HepG2 (cell line): ENCODE measurements around the gene SLC16A3. TPM values are rescaled to one million over a fixed set of nuclear protein-coding genes. Genes with fewer than 3 reads are reported as not detected.

ENCODE experiments used
- ATAC-seq: fragments of 200-7000 bp; cut with Tn5 transposase; 3 replicates; pipeline ENCODE4 v1.9.1; 2020; ENCODE audit warnings: mild to moderate bottlenecking, moderate library complexity
- BruUV-seq: library from RNA; stranded (reverse); fragments of 400-500 nt; replicated peaks from 2 replicates; lab custom pipeline; 2021; lab: Mats Ljungman, UMichigan
- CTCF ChIA-PET: fragments of 300-600 bp; formaldehyde crosslinking; extraction: SDS; loops from one replicate; lab custom pipeline; 2021; ENCODE audit warnings: low total read pairs, inconsistent platforms, low intra/inter-chr PET ratio; lab: Yijun Ruan, JAX
- POLR2A ChIA-PET: fragments of 350-600 bp; sonication (Branson Sonifier 250); formaldehyde crosslinking; loops from one replicate; lab custom pipeline; 2020; ENCODE audit warnings: antibody characterized with exemption, inconsistent platforms; lab: Yijun Ruan, JAX
- DNase-seq: peaks from one replicate; pipeline ENCODE4 v3.0.0-alpha.2; 2015; ENCODE audit warnings: low spot score
- FAIRE-seq: peaks from 3 replicates; lab custom pipeline; 2011; peaks lifted over from hg19 to GRCh38; lab: Jason Lieb, UNC
- H2AFZ ChIP-seq: one replicate; pipeline ENCODE4 v1.6.1; 2011; ENCODE audit warnings: low read length, inconsistent platforms
- H3K27ac ChIP-seq: fragments of 300-600 bp; 3 replicates; pipeline ENCODE4 v1.8.0; 2011; ENCODE audit warnings: mixed run types, mild to moderate bottlenecking, mixed read lengths, low read length, inconsistent platforms; ENCODE audit not compliant: insufficient read depth; ENCODE audit errors: extremely low read length
- H3K27me3 ChIP-seq, 2 experiments: fragments of 200-600 bp in 1 of 2; 2 replicates in 1 of 2; 3 replicates in 1 of 2; pipeline versions ENCODE4 v1.6.0 to v1.8.0; 2011; ENCODE audit warnings: low read length in 2 of 2, mild to moderate bottlenecking in 2 of 2, moderate library complexity in 2 of 2, inconsistent platforms in 1 of 2; ENCODE audit not compliant: insufficient read depth in 2 of 2, control insufficient read depth in 1 of 2
- H3K36me3 ChIP-seq, 2 experiments: fragments of 200-600 bp in 1 of 2; replicated peaks in 1 of 2; 2 replicates in 1 of 2; 3 replicates in 1 of 2; pipeline versions ENCODE4 v1.5.1 to v1.8.0; 2011; ENCODE audit warnings: low read length in 2 of 2, inconsistent platforms in 1 of 2; ENCODE audit not compliant: insufficient read depth in 2 of 2, control insufficient read depth in 1 of 2
- H3K4me1 ChIP-seq: 2 replicates; pipeline ENCODE4 v1.5.1; 2012; ENCODE audit warnings: low read length, inconsistent platforms; ENCODE audit not compliant: insufficient read depth
- H3K4me2 ChIP-seq: 2 replicates; pipeline ENCODE4 v1.6.0; 2011; ENCODE audit warnings: low read depth, low read length, inconsistent platforms
- H3K4me3 ChIP-seq, 3 experiments: fragments of 200-600 bp in 1 of 3; sonication (generic), shearing (Covaris generic) in 1 of 3; replicated peaks in 1 of 3; 2 replicates each; pipeline ENCODE4 v1.5.1; 2011 to 2016; ENCODE audit warnings: low read length in 3 of 3, inconsistent platforms in 2 of 3, low read depth in 2 of 3, mild to moderate bottlenecking in 2 of 3, control low read depth in 1 of 3, mixed read lengths in 1 of 3; ENCODE audit not compliant: insufficient read depth in 1 of 3
- H3K79me2 ChIP-seq: one replicate; pipeline ENCODE4 v1.6.1; 2011; ENCODE audit warnings: low read length, inconsistent platforms; ENCODE audit not compliant: insufficient read depth
- H3K9ac ChIP-seq: 2 replicates; pipeline ENCODE4 v1.6.0; 2011; ENCODE audit warnings: mild to moderate bottlenecking, low read depth, low read length, inconsistent platforms; ENCODE audit not compliant: insufficient read depth
- H3K9me3 ChIP-seq: 2 replicates; pipeline ENCODE4 v1.5.1; 2012; ENCODE audit warnings: mild to moderate bottlenecking, low read length
- H4K20me1 ChIP-seq: 2 replicates; pipeline ENCODE4 v1.6.0; 2011; ENCODE audit warnings: inconsistent platforms, mild to moderate bottlenecking, low read length, moderate library complexity; ENCODE audit not compliant: insufficient read depth
- ARNTL ChIP-seq: sonication (generic); formaldehyde crosslinking; IDR thresholded peaks from 2 replicates; pipeline ENCODE4 v1.4.0; 2020; ENCODE audit warnings: mild to moderate bottlenecking, missing genetic modification reagents
- DNMT1 ChIP-seq: sonication (generic); formaldehyde crosslinking; IDR thresholded peaks from 2 replicates; pipeline ENCODE4 v1.5.1; 2020; ENCODE audit warnings: mild to moderate bottlenecking, missing genetic modification reagents
- FOXC1 ChIP-seq: sonication (generic); formaldehyde crosslinking; IDR thresholded peaks from 2 replicates; pipeline ENCODE4 v1.8.0; 2022; ENCODE audit warnings: mild to moderate bottlenecking, missing genetic modification reagents, borderline replicate concordance
- HDAC1 ChIP-seq: sonication (generic); formaldehyde crosslinking; IDR thresholded peaks from 2 replicates; pipeline ENCODE4 v1.5.1; 2020; ENCODE audit warnings: mild to moderate bottlenecking, missing genetic modification reagents
- HDAC6 ChIP-seq: fragments of 200-600 bp; sonication (generic); IDR thresholded peaks from 2 replicates; pipeline ENCODE4 v1.7.0; 2017; ENCODE audit warnings: mild to moderate bottlenecking, antibody characterized with exemption, low read length, low read depth
- KMT2B ChIP-seq: IDR thresholded peaks from 2 replicates; pipeline ENCODE4 v1.6.1; 2016; ENCODE audit warnings: missing genetic modification reagents, missing compliant biosample characterization
- MAFK ChIP-seq, 2 experiments: IDR thresholded peaks in 1 of 2; conservative IDR thresholded peaks in 1 of 2; 2 replicates each; pipeline ENCODE4 v1.6.1; 2011; ENCODE audit warnings: improper control_type of control experiment in 2 of 2, low read length in 2 of 2
- ZBTB20 ChIP-seq: sonication (generic); formaldehyde crosslinking; IDR thresholded peaks from 2 replicates; pipeline ENCODE4 v1.8.1; 2023; ENCODE audit warnings: missing genetic modification reagents, low read depth, mild to moderate bottlenecking, borderline replicate concordance
- ZNF234 ChIP-seq: sonication (generic); formaldehyde crosslinking; conservative IDR thresholded peaks from 2 replicates; pipeline ENCODE4 v1.5.1; 2020; ENCODE audit warnings: mild to moderate bottlenecking, missing genetic modification reagents
- ZNF746 ChIP-seq: sonication (generic); formaldehyde crosslinking; IDR thresholded peaks from 2 replicates; pipeline ENCODE4 v1.8.0; 2022; ENCODE audit warnings: mild to moderate bottlenecking, missing genetic modification reagents
- ZNF749 ChIP-seq: sonication (generic); formaldehyde crosslinking; IDR thresholded peaks from 2 replicates; pipeline ENCODE4 v1.8.0; 2022; ENCODE audit warnings: mild to moderate bottlenecking, missing genetic modification reagents, moderate library complexity, borderline replicate concordance
- WGBS: methylation state at CpG from one replicate; pipeline ENCODE4 v1.1.6; 2017; ENCODE audit warnings: low lambda C conversion rate; 5-methylcytosine and 5-hydroxymethylcytosine counted together
- in situ Hi-C: cut with HindIII; loops from 2 replicates; pipeline ENCODE4 v1.10.0; 2017; ENCODE audit warnings: low pct_unique_long_range_greater_than_20kb; ENCODE audit not compliant: extremely low pct_ligation_motif_present
- intact Hi-C: fragments of 100-400 bp; cut with micrococcal nuclease; formaldehyde crosslinking; loops from one replicate; pipeline ENCODE4 v1.10.0; 2022; ENCODE audit not compliant: unreplicated experiment
- polyA plus RNA-seq, 8 experiments: library from polyadenylated mRNA; depleted of rRNA in 3 of 8; stranded (reverse) in 7 of 8; unstranded in 1 of 8; fragments of >200 nt; fragmentation: Illumina TruSeq in 4 of 8; extraction: Trizol in 4 of 8; gene quantifications; 2 replicates each; pipeline versions ENCODE4 v1.2.1 to v1.2.3, GENCODE V29; 2011 to 2016; ENCODE audit warnings: low read depth in 4 of 8, missing spikeins in 1 of 8, mixed read lengths in 1 of 8; ENCODE audit not compliant: insufficient read depth in 1 of 8
- total RNA-seq, 5 experiments: library from RNA; depleted of rRNA; stranded (reverse); fragments of >200 nt; fragmentation: Illumina TruSeq; extraction: Trizol; gene quantifications; 2 replicates each; pipeline ENCODE4 v1.2.3, GENCODE V29; 2016; ENCODE audit warnings: low read depth in 1 of 5
- TF ChIP-seq, protein P1 (sequence below): sonication (generic); formaldehyde crosslinking; IDR thresholded peaks from 2 replicates; pipeline ENCODE4 v1.8.1; 2023; ENCODE audit warnings: mild to moderate bottlenecking, missing genetic modification reagents
- TF ChIP-seq, protein P2 (sequence below): sonication (generic); formaldehyde crosslinking; IDR thresholded peaks from 2 replicates; pipeline ENCODE4 v1.4.0; 2020; ENCODE audit warnings: missing genetic modification reagents, mild to moderate bottlenecking, borderline replicate concordance
- TF ChIP-seq, protein P3 (sequence below): fragments of 450-650 bp; IDR thresholded peaks from 2 replicates; pipeline ENCODE4 v1.6.1; 2017; ENCODE audit warnings: mild to moderate bottlenecking

SLC16A3 gene
- total and polyA plus RNA-seq, 2 of the 13 experiments (the other 11 are each of a cell fraction or from before 2014, with no cell fraction given), result 242 to 349 TPM

- TF ChIP-seq FOXC1 (CRISPR knock-in tag) (no peak; the same call in 1 of the 2 replicates), DNMT1 (CRISPR knock-in tag) (no peak), ARNTL (CRISPR knock-in tag) (no peak)
- TF ChIP-seq, protein P1, sequence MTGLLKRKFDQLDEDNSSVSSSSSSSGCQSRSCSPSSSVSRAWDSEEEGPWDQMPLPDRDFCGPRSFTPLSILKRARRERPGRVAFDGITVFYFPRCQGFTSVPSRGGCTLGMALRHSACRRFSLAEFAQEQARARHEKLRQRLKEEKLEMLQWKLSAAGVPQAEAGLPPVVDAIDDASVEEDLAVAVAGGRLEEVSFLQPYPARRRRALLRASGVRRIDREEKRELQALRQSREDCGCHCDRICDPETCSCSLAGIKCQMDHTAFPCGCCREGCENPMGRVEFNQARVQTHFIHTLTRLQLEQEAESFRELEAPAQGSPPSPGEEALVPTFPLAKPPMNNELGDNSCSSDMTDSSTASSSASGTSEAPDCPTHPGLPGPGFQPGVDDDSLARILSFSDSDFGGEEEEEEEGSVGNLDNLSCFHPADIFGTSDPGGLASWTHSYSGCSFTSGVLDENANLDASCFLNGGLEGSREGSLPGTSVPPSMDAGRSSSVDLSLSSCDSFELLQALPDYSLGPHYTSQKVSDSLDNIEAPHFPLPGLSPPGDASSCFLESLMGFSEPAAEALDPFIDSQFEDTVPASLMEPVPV, result peak; percentile 15; the same call in 1 of the 2 replicates
Measured at GRCh38 chr17:82227629-82228277, 1.1 kb upstream of the SLC16A3 start (continued).

GRCh38 chr17:82228278-82228841 lies 482 bp upstream of the SLC16A3 start:
- H3K27me3 ChIP-seq, result no peaks in the 10 kb centered on the region; a peak in 1 of 5 replicates
- CTCF ChIA-PET, result no interaction called here
- intact Hi-C loops, result no loop called here
- peak overlapping the region; percentile 71 for H3K9ac ChIP-seq
- H4K20me1 ChIP-seq, result peaks cover 38% of the 10 kb centered on the region
- DNase-seq (no peak), FAIRE-seq (no peak), ATAC-seq (no peak)
- in situ Hi-C loops, result no loop called here
- H3K36me3 ChIP-seq, result peaks cover 4 to 6% of the 10 kb centered on the region in 2 experiments; a peak in 3 of 5 replicates
- H3K4me3 ChIP-seq, result peak overlapping the region; percentile 47 to 99 (median 97)
- H3K27ac ChIP-seq, result peak overlapping the region; percentile 74
- POLR2A ChIA-PET, result interaction anchor here (0.6 to 5.0 kb wide), 17 partner anchors 9 to 140 kb away, joined by 3 to 117 read pairs (median 6); partner anchors contain the start of genes CCDC57, CD7 and CSNK1D
- no TSS peak for BruUV-seq
- peaks cover 65% of the 10 kb centered on the region for H3K4me1 ChIP-seq
- no peaks in the 10 kb centered on the region for H3K9me3 ChIP-seq
- peaks cover 42% of the 10 kb centered on the region for H3K79me2 ChIP-seq
- peak overlapping the region; percentile 66 for H3K4me2 ChIP-seq
- H2AFZ ChIP-seq, result no peak overlapping the region
- WGBS, result 43% methylated on average over 58 of the region's 63 CpGs
- TF ChIP-seq, protein P2, sequence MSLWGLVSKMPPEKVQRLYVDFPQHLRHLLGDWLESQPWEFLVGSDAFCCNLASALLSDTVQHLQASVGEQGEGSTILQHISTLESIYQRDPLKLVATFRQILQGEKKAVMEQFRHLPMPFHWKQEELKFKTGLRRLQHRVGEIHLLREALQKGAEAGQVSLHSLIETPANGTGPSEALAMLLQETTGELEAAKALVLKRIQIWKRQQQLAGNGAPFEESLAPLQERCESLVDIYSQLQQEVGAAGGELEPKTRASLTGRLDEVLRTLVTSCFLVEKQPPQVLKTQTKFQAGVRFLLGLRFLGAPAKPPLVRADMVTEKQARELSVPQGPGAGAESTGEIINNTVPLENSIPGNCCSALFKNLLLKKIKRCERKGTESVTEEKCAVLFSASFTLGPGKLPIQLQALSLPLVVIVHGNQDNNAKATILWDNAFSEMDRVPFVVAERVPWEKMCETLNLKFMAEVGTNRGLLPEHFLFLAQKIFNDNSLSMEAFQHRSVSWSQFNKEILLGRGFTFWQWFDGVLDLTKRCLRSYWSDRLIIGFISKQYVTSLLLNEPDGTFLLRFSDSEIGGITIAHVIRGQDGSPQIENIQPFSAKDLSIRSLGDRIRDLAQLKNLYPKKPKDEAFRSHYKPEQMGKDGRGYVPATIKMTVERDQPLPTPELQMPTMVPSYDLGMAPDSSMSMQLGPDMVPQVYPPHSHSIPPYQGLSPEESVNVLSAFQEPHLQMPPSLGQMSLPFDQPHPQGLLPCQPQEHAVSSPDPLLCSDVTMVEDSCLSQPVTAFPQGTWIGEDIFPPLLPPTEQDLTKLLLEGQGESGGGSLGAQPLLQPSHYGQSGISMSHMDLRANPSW (CRISPR knock-in tag), result no peak
- TF ChIP-seq HDAC1 (CRISPR knock-in tag), result peak; percentile 32; the same call in 1 of the 2 replicates
- no peak for TF ChIP-seq ZBTB20
- no peak for TF ChIP-seq MAFK (conservative IDR thresholded peaks at IDR 0.05 in 1 of 2, IDR thresholded peaks at IDR 0.05 in 1 of 2; ENCODE audit: low read length in 2 of 2)
- TF ChIP-seq ZNF234, result no peak; the same call in 1 of the 2 replicates
- no peak for TF ChIP-seq HDAC6
- peak; percentile 70 for TF ChIP-seq ZNF746
- TF ChIP-seq, protein P3, sequence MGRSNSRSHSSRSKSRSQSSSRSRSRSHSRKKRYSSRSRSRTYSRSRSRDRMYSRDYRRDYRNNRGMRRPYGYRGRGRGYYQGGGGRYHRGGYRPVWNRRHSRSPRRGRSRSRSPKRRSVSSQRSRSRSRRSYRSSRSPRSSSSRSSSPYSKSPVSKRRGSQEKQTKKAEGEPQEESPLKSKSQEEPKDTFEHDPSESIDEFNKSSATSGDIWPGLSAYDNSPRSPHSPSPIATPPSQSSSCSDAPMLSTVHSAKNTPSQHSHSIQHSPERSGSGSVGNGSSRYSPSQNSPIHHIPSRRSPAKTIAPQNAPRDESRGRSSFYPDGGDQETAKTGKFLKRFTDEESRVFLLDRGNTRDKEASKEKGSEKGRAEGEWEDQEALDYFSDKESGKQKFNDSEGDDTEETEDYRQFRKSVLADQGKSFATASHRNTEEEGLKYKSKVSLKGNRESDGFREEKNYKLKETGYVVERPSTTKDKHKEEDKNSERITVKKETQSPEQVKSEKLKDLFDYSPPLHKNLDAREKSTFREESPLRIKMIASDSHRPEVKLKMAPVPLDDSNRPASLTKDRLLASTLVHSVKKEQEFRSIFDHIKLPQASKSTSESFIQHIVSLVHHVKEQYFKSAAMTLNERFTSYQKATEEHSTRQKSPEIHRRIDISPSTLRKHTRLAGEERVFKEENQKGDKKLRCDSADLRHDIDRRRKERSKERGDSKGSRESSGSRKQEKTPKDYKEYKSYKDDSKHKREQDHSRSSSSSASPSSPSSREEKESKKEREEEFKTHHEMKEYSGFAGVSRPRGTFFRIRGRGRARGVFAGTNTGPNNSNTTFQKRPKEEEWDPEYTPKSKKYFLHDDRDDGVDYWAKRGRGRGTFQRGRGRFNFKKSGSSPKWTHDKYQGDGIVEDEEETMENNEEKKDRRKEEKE, result no peak
- TF ChIP-seq KMT2B (CRISPR knock-in tag), result no peak
- TF ChIP-seq ZNF749, result no peak
